Vagina (tissue), 2 donors: ENCODE measurements around the gene AKAP8L.

Experiments
- CTCF ChIP-seq, 3 experiments: fragments of 450-650 bp in 2 of 3; fragments of 200-600 bp in 1 of 3; sonication (generic) in 1 of 3; IDR thresholded peaks; one replicate each; pipeline ENCODE4 v1.5.1; 2017 to 2019; ENCODE audit warnings: antibody characterized with exemption in 3 of 3, mild to moderate bottlenecking in 2 of 3, moderate library complexity in 2 of 3
- POLR2A ChIP-seq, 2 donors: fragments of 450-650 bp; IDR thresholded peaks; one replicate each; pipeline ENCODE4 v1.6.1; 2017; ENCODE audit warnings: antibody characterized with exemption in 2 of 2, mild to moderate bottlenecking in 2 of 2, moderate library complexity in 2 of 2

GRCh38 chr19:15374796-15375440, 43.9 kb downstream of the AKAP8L start:
- TF ChIP-seq CTCF (IDR thresholded peaks at IDR 0.05): no peak
- TF ChIP-seq POLR2A (IDR thresholded peaks at IDR 0.05): no peak
